Measurements from ENCODE around the gene DRAM2.
"Not testable (repeated sequence)": the region's sequence is repeated elsewhere in the genome, so short reads cannot be mapped to it uniquely, and the experiment has no call there.

DRAM2 gene

DNA sequence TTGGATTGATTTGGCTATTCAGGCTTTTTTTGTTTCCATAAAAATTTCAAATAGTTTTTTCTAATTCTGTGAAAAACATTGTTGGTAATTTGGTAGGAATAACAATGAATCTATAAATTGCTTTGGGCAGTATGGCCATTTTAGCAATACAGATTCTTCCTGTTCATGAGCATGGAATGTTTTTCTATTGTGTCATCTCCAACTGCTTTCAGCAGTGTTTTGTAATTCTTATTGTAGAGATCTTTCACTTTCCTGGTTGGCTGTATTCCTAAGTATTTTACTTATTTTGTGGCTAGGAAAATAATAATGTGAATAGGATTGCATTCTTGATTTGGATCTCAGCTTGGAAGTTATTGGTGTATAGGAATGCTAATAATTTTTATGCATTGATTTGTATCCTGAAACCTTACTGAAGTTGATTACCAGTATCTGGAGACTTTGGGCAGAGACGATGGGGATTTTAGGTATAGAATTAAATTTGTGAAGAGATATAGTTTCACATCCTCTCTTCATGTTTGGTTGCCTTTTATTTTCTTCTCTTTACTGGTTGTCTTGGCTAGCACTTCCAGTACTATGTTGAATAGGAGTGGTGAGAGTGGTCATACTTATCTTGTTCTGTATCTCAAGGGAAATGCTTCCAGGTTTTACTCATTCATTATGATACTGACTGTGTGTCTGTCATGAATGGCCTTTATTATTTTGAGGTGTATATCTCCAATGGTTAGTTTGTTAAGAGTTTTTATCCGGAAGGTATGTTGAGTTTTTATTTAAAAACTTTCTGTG lies 57.3 kb downstream of the DRAM2 start:
- no peak overlapping the region for H3K4me3 ChIP-seq (ENCODE audit: low read depth, low read length)
- no peaks in the 10 kb centered on the region for H3K36me3 ChIP-seq (ENCODE audit: control insufficient read depth in 2 of 2, insufficient read depth in 1 of 2, low read length in 2 of 2)
- TF ChIP-seq, protein P1, sequence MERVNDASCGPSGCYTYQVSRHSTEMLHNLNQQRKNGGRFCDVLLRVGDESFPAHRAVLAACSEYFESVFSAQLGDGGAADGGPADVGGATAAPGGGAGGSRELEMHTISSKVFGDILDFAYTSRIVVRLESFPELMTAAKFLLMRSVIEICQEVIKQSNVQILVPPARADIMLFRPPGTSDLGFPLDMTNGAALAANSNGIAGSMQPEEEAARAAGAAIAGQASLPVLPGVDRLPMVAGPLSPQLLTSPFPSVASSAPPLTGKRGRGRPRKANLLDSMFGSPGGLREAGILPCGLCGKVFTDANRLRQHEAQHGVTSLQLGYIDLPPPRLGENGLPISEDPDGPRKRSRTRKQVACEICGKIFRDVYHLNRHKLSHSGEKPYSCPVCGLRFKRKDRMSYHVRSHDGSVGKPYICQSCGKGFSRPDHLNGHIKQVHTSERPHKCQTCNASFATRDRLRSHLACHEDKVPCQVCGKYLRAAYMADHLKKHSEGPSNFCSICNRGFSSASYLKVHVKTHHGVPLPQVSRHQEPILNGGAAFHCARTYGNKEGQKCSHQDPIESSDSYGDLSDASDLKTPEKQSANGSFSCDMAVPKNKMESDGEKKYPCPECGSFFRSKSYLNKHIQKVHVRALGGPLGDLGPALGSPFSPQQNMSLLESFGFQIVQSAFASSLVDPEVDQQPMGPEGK (tag by site-specific recombination; IDR thresholded peaks at IDR 0.05), result no peak
- TF ChIP-seq ZBTB21 (tag by site-specific recombination; IDR thresholded peaks at IDR 0.05), result no peak
- TF ChIP-seq, protein P2, sequence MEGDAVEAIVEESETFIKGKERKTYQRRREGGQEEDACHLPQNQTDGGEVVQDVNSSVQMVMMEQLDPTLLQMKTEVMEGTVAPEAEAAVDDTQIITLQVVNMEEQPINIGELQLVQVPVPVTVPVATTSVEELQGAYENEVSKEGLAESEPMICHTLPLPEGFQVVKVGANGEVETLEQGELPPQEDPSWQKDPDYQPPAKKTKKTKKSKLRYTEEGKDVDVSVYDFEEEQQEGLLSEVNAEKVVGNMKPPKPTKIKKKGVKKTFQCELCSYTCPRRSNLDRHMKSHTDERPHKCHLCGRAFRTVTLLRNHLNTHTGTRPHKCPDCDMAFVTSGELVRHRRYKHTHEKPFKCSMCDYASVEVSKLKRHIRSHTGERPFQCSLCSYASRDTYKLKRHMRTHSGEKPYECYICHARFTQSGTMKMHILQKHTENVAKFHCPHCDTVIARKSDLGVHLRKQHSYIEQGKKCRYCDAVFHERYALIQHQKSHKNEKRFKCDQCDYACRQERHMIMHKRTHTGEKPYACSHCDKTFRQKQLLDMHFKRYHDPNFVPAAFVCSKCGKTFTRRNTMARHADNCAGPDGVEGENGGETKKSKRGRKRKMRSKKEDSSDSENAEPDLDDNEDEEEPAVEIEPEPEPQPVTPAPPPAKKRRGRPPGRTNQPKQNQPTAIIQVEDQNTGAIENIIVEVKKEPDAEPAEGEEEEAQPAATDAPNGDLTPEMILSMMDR (tag by site-specific recombination; IDR thresholded peaks at IDR 0.05), result no peak
- TF ChIP-seq, protein P3, sequence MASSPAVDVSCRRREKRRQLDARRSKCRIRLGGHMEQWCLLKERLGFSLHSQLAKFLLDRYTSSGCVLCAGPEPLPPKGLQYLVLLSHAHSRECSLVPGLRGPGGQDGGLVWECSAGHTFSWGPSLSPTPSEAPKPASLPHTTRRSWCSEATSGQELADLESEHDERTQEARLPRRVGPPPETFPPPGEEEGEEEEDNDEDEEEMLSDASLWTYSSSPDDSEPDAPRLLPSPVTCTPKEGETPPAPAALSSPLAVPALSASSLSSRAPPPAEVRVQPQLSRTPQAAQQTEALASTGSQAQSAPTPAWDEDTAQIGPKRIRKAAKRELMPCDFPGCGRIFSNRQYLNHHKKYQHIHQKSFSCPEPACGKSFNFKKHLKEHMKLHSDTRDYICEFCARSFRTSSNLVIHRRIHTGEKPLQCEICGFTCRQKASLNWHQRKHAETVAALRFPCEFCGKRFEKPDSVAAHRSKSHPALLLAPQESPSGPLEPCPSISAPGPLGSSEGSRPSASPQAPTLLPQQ (tag by site-specific recombination; IDR thresholded peaks at IDR 0.05), result no peak
- TF ChIP-seq SCRT2 (tag by site-specific recombination; IDR thresholded peaks at IDR 0.05), result no peak
- H3K27ac ChIP-seq (ENCODE audit: extremely low read depth, low read depth, low read length), result no peak overlapping the region
- ChIA-PET POLR2A (no interaction called here), CTCF (interaction anchor here (0.7 kb wide), 1 partner anchor 727 kb away, joined by 4 read pairs; no protein-coding TSS in a partner anchor)
- no peaks in the 10 kb centered on the region for H3K4me1 ChIP-seq (ENCODE audit: control insufficient read depth, insufficient read depth, low read length)
- no peaks in the 10 kb centered on the region for H3K9me3 ChIP-seq (ENCODE audit: control insufficient read depth, insufficient read depth, low read depth, low read length)

DNA sequence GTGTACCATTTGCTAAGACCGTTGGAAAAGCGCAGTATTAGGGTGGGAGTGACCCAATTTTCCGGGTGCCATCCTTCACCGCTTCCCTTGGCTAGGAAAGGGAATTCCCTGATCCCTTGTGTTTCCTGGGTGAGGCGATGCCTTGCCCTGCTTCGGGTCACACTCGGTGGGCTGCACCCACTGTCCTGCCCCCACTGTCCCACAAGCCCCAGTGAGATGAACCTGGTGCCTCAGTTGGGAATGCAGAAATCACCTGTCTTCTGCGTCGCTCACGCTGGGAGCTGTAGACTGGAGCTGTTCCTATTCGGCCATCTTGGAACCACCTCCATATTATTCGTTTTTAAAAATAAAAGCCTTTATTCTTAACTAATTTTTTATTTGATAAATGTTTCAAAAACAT lies 60.6 kb downstream of the DRAM2 start:
- H3K4me3 ChIP-seq (ENCODE audit: low read depth, low read length); H3K4me1 ChIP-seq (ENCODE audit: control insufficient read depth, insufficient read depth, low read length); POLR2A ChIA-PET; H3K9me3 ChIP-seq (ENCODE audit: control insufficient read depth, insufficient read depth, low read depth, low read length); H3K36me3 ChIP-seq (ENCODE audit: control insufficient read depth in 2 of 2, insufficient read depth in 1 of 2, low read length in 2 of 2); H3K27ac ChIP-seq (ENCODE audit: extremely low read depth, low read depth, low read length): not testable (repeated sequence)
- CTCF ChIA-PET, result interaction anchor here (0.6 kb wide), 1 partner anchor 41 kb away, joined by 3 read pairs; no protein-coding TSS in a partner anchor

DNA sequence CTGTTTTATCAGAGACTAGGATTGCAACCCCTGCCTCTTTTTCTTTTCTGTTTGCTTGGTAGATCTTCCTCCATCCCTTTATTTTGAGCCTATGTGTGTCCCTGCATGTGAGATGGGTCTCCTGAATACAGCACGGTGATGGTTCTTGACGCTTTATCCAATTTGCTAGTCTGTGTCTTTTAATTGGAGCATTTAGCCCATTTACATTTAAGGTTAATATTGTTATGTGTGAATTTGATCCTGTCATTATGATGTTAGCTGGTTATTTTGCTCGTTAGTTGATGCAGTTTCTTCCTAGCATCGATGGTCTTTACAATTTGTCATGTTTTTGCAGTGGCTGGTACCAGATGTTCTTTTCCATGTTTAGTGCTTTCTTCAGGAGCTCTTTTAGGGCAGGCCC lies 62.6 kb downstream of the DRAM2 start:
- CTCF ChIA-PET, result interaction anchor here (1.6 kb wide), 1 partner anchor 47 kb away, joined by 3 read pairs; no protein-coding TSS in a partner anchor
- POLR2A ChIA-PET; H3K27ac ChIP-seq (ENCODE audit: extremely low read depth, low read depth, low read length); H3K36me3 ChIP-seq (ENCODE audit: control insufficient read depth in 2 of 2, insufficient read depth in 1 of 2, low read length in 2 of 2); H3K4me1 ChIP-seq (ENCODE audit: control insufficient read depth, insufficient read depth, low read length); H3K9me3 ChIP-seq (ENCODE audit: control insufficient read depth, insufficient read depth, low read depth, low read length); H3K4me3 ChIP-seq (ENCODE audit: low read depth, low read length): not testable (repeated sequence)

Measured in HEK293 (cell line).